Fibroblast of skin of right quadriceps (primary cell): ENCODE measurements around the gene HECTD1.
"Not testable (repeated sequence)": the region's sequence is repeated elsewhere in the genome, so short reads cannot be mapped to it uniquely, and the experiment has no call there.

Source experiments
- DNase-seq: peaks from one replicate; pipeline ENCODE4 v3.0.0-alpha.2; 2013

Gene HECTD1

GRCh38 chr14:31224808-31225207 lies 17.2 kb upstream of the HECTD1 start:
- DNase-seq, result no peak

- no peak for DNase-seq
These were observed 15.7 kb upstream of the HECTD1 start for GRCh38 chr14:31223331-31223730.

- no peak for DNase-seq
These were observed 15.2 kb upstream of the HECTD1 start for GRCh38 chr14:31222834-31223233.

GRCh38 chr14:31221266-31221665 lies 13.7 kb upstream of the HECTD1 start:
- no peak for DNase-seq

- DNase-seq, result no peak
These were observed 11.6 kb upstream of the HECTD1 start for GRCh38 chr14:31219169-31219568.

GRCh38 chr14:31216359-31216758 lies 8.8 kb upstream of the HECTD1 start:
- DNase-seq, result no peak

GRCh38 chr14:31212893-31213292 lies 5.3 kb upstream of the HECTD1 start:
- no peak for DNase-seq

- DNase-seq, result no peak
These were observed 2.0 kb upstream of the HECTD1 start for GRCh38 chr14:31209605-31210004.

GRCh38 chr14:31208546-31209424 lies 1.2 kb upstream of the HECTD1 start:
- no peak for DNase-seq

GRCh38 chr14:31207287-31207754 lies 272 bp downstream of the HECTD1 start:
- no peak for DNase-seq

- no peak for DNase-seq
These were observed 882 bp downstream of the HECTD1 start for GRCh38 chr14:31206536-31207286.

GRCh38 chr14:31205681-31206535 lies 1.7 kb downstream of the HECTD1 start:
- DNase-seq, result peak; percentile 74

GRCh38 chr14:31204593-31205534 lies 2.7 kb downstream of the HECTD1 start:
- DNase-seq, result no peak

GRCh38 chr14:31203899-31204592 lies 3.5 kb downstream of the HECTD1 start:
- DNase-seq, result not testable (repeated sequence)

- no peak for DNase-seq
These were observed 4.2 kb downstream of the HECTD1 start for GRCh38 chr14:31203414-31203742.

GRCh38 chr14:31201111-31201510 lies 6.5 kb downstream of the HECTD1 start:
- no peak for DNase-seq

GRCh38 chr14:31200702-31200990 lies 6.9 kb downstream of the HECTD1 start:
- no peak for DNase-seq

GRCh38 chr14:31197671-31198070 lies 9.9 kb downstream of the HECTD1 start:
- no peak for DNase-seq

- no peak for DNase-seq
These were observed 10.6 kb downstream of the HECTD1 start for GRCh38 chr14:31196839-31197492.

- peak; percentile 29 for DNase-seq
These were observed 12.9 kb downstream of the HECTD1 start for GRCh38 chr14:31194661-31195060.

- DNase-seq, result peak; percentile 37
These were observed 13.5 kb downstream of the HECTD1 start for GRCh38 chr14:31194095-31194494.
